Astrocyte of the cerebellum (primary cell): ENCODE measurements around the gene HLA-F.

ENCODE experiments used
- DNase-seq: peaks from one replicate; pipeline ENCODE4 v3.0.0-alpha.2; 2011; ENCODE audit warnings: low read depth
- H3K4me3 ChIP-seq: 2 replicates; pipeline ENCODE4 v1.5.1; 2011; ENCODE audit warnings: mild to moderate bottlenecking, low read depth, low read length, moderate library complexity
- in situ Hi-C: cut with HindIII; loops from 2 replicates; pipeline ENCODE4 v1.10.0; 2017; ENCODE audit warnings: low sequenced_read_pairs
- TF ChIP-seq, protein P1 (sequence below): IDR thresholded peaks from 2 replicates; pipeline ENCODE4 v1.5.1; 2012; ENCODE audit warnings: low read length, low read depth, moderate library complexity, mild to moderate bottlenecking; ENCODE audit errors: missing control alignments

The HLA-F gene

DNA sequence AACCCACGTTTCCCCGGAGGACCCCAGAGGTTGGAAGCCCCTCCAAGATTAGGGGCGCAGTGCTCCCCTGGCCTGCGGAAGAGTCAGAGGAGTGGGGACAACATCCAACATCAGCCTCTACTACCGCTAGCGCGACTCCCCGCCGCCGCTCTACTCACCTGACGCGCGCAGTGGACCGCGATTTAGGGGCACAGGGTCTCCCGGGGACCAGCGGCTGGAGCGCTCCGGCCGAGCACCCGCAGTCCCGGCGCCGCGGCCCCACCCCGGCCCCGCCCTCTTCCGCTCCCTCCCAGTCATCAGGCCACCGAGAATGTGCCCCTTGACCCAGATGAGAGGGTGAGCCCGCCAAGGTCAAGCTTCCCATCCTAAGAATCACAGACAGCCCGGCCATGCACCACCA lies 42.3 kb upstream of the HLA-F start, which contains the start of gene ZFP57:
ZFP57 (minus strand) TSS at position 249 of the 400 bp plus-strand sequence. CDS start 4,149 bp downstream, outside the sequence.
- in situ Hi-C loops: no loop called here
- TF ChIP-seq, protein P1, sequence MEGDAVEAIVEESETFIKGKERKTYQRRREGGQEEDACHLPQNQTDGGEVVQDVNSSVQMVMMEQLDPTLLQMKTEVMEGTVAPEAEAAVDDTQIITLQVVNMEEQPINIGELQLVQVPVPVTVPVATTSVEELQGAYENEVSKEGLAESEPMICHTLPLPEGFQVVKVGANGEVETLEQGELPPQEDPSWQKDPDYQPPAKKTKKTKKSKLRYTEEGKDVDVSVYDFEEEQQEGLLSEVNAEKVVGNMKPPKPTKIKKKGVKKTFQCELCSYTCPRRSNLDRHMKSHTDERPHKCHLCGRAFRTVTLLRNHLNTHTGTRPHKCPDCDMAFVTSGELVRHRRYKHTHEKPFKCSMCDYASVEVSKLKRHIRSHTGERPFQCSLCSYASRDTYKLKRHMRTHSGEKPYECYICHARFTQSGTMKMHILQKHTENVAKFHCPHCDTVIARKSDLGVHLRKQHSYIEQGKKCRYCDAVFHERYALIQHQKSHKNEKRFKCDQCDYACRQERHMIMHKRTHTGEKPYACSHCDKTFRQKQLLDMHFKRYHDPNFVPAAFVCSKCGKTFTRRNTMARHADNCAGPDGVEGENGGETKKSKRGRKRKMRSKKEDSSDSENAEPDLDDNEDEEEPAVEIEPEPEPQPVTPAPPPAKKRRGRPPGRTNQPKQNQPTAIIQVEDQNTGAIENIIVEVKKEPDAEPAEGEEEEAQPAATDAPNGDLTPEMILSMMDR: no peak
- DNase-seq: no peak
- H3K4me3 ChIP-seq: no peak within 1 kb of the TSS

DNA sequence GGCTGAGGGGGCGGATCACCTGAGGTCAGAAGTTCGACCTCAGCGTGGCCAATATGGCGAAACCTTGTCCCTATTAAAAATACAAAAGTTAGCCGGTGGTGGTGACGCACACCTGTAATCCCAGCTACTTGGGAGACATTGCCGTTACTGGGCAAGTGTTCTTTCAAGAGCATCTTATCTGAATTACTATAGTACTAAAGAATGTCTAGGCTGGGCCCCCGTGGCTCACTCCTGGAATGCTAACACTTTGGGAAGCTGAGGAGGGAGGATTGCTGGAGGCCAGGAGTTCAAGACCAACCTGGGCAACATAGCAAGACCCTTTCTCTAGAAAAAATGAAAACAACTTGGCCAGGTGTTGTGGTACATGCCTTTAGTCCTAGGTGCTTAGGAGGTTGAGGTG lies 41.4 kb upstream of the HLA-F start:
- in situ Hi-C loops: no loop called here
- DNase-seq: no peak
- TF ChIP-seq, protein P1: no peak
- H3K4me3 ChIP-seq: no peak overlapping the region

DNA sequence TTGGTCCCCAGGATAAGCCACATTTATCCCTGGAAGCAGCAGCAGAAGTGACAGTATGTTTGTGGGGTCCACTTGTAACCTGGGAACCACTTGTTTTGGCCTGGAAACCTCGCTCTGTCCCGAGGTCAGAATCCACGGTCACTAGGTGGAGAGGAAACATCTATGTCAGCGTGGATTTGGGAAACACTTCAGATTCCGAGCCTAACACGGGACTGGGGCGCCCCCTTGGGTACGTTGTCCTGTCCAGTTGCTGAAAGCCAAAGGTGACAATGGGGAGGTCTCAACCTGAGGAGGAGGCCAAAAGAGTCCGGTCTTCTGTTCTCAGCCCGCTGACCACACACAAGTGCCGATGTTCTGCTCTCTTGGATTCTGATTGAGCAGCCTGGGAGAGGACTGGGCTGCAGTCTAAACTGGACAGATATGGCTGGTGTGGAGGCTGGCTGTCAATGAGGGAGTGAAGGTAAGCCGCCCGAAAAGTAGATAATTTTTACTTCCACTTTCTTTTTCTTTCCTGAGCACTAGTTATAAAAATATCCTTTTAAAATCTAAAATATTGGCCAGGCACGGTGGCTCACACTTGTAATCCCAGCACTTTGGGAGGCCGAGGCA lies 37.4 kb upstream of the HLA-F start:
- in situ Hi-C loops: no loop called here
- DNase-seq: no peak

GRCh38 chr6:29694637-29695036 lies 28.6 kb upstream of the HLA-F start:
- in situ Hi-C loops: no loop called here
- TF ChIP-seq, protein P1: no peak
- H3K4me3 ChIP-seq: no peak overlapping the region
- no peak for DNase-seq

More for the DNA sequence above, 37.4 kb upstream of the HLA-F start:
- H3K4me3 ChIP-seq: no peak overlapping the region
- TF ChIP-seq, protein P1: no peak

- in situ Hi-C loops: no loop called here
- DNase-seq: no peak
- TF ChIP-seq, protein P1: peak; percentile 35
These were observed 26.8 kb upstream of the HLA-F start for GRCh38 chr6:29696147-29697125.

GRCh38 chr6:29702519-29703103 lies 20.6 kb upstream of the HLA-F start:
- in situ Hi-C loops: no loop called here

More at GRCh38 chr6:29696147-29697125, 26.8 kb upstream of the HLA-F start:
- no peak overlapping the region for H3K4me3 ChIP-seq

More at GRCh38 chr6:29702519-29703103, 20.6 kb upstream of the HLA-F start:
- no peak for DNase-seq
- TF ChIP-seq, protein P1: peak; percentile 66
- no peak overlapping the region for H3K4me3 ChIP-seq
